SK-N-SH (cell line): ENCODE data around the gene NCAPG. TPM values are rescaled to one million over a fixed set of nuclear protein-coding genes. Genes with fewer than 3 reads are reported as not detected.

Experiments
- CTCF ChIA-PET: fragments of 300-600, 350-600 bp; formaldehyde crosslinking; extraction: SDS; loops from one replicate; lab custom pipeline; 2021; lab: Yijun Ruan, JAX
- POLR2A ChIA-PET: fragments of 350-600 bp; sonication (Branson Sonifier 250); formaldehyde crosslinking; extraction: SDS; loops from one replicate; lab custom pipeline; 2020; ENCODE audit warnings: antibody characterized with exemption, inconsistent platforms; lab: Yijun Ruan, JAX
- DNase-seq: peaks from one replicate; pipeline ENCODE4 v3.0.0; 2012
- H2AFZ ChIP-seq: fragments of 200-600 bp; sonication (generic); 2 replicates; pipeline ENCODE4 v1.8.1; 2016; ENCODE audit warnings: antibody characterized with exemption, mild to moderate bottlenecking, low read depth
- H3F3A ChIP-seq: fragments of 200-600 bp; sonication (generic); replicated peaks from 2 replicates; pipeline ENCODE3; 2016; ENCODE audit warnings: antibody characterized with exemption, mild to moderate bottlenecking; ENCODE audit not compliant: insufficient read depth
- H3K27ac ChIP-seq, 2 experiments: fragments of 200-500 bp in 1 of 2; fragments of 200-600 bp in 1 of 2; sonication (Bioruptor generic) in 1 of 2; sonication (generic), shearing (Covaris generic) in 1 of 2; 2 replicates each; pipeline versions ENCODE4 v1.5.1 to v1.6.1; 2014 to 2016; ENCODE audit warnings: low read depth in 2 of 2, inconsistent platforms in 1 of 2, low read length in 1 of 2, mild to moderate bottlenecking in 1 of 2, mixed read lengths in 1 of 2
- H3K27me3 ChIP-seq: fragments of 200-600 bp; sonication (generic), shearing (Covaris generic); 2 replicates; pipeline ENCODE4 v1.6.1; 2016; ENCODE audit warnings: mixed run types; ENCODE audit not compliant: insufficient read depth
- H3K36me3 ChIP-seq, 2 experiments: fragments of 200-500 bp in 1 of 2; fragments of 200-600 bp in 1 of 2; sonication (Bioruptor generic) in 1 of 2; sonication (generic) in 1 of 2; replicated peaks in 1 of 2; 2 replicates each; pipeline versions ENCODE3 to v1.5.1; 2014 to 2016; ENCODE audit warnings: low read length in 1 of 2, mild to moderate bottlenecking in 1 of 2; ENCODE audit not compliant: insufficient read depth in 2 of 2, control insufficient read depth in 1 of 2
- H3K4me1 ChIP-seq, 2 experiments: fragments of 200-500 bp in 1 of 2; fragments of 200-600 bp in 1 of 2; sonication (Bioruptor generic) in 1 of 2; sonication (generic), shearing (Covaris generic) in 1 of 2; 2 replicates each; pipeline versions ENCODE4 v1.5.1 to v1.6.1; 2014 to 2016; ENCODE audit warnings: low read depth in 1 of 2, low read length in 1 of 2, mixed run types in 1 of 2; ENCODE audit not compliant: insufficient read depth in 2 of 2, control insufficient read depth in 1 of 2
- H3K4me2 ChIP-seq: fragments of 200-600 bp; sonication (generic), shearing (Covaris generic); 2 replicates; pipeline ENCODE4 v1.6.1; 2017; ENCODE audit warnings: mixed run types
- H3K4me3 ChIP-seq, 2 experiments: fragments of 200-500 bp in 1 of 2; fragments of 200-600 bp in 1 of 2; sonication (Bioruptor generic) in 1 of 2; sonication (generic), shearing (Covaris generic) in 1 of 2; 2 replicates each; pipeline versions ENCODE4 v1.5.1 to v1.8.1; 2014 to 2016; ENCODE audit warnings: low read depth in 2 of 2, inconsistent platforms in 1 of 2, low read length in 1 of 2, mild to moderate bottlenecking in 1 of 2, mixed read lengths in 1 of 2, moderate library complexity in 1 of 2
- H3K79me2 ChIP-seq: fragments of 200-600 bp; sonication (generic); 2 replicates; pipeline ENCODE4 v1.8.1; 2017; ENCODE audit warnings: mild to moderate bottlenecking; ENCODE audit not compliant: insufficient read depth
- H3K9ac ChIP-seq: fragments of 200-600 bp; sonication (generic); 2 replicates; pipeline ENCODE4 v1.6.1; 2017; ENCODE audit warnings: mixed run types
- H3K9me2 ChIP-seq: fragments of 200-600 bp; sonication (generic); 2 replicates; pipeline ENCODE4 v1.6.1; 2017; ENCODE audit warnings: mixed run types
- H3K9me3 ChIP-seq: fragments of 200-600 bp; sonication (generic); 2 replicates; pipeline ENCODE4 v1.6.1; 2017; ENCODE audit warnings: mixed run types, mild to moderate bottlenecking, moderate library complexity
- H4K20me1 ChIP-seq: fragments of 200-600 bp; sonication (generic); 2 replicates; pipeline ENCODE4 v1.6.1; 2017; ENCODE audit warnings: mild to moderate bottlenecking, mixed run types; ENCODE audit not compliant: insufficient read depth
- ELF1 ChIP-seq: IDR thresholded peaks from 2 replicates; pipeline ENCODE4 v1.4.0; 2012
- EZH2phosphoT487 ChIP-seq: fragments of 200-600 bp; sonication (generic); IDR thresholded peaks from 2 replicates; pipeline ENCODE4 v1.6.1; 2017; ENCODE audit warnings: low read depth, mixed run types, mild to moderate bottlenecking, antibody characterized with exemption, moderate library complexity, borderline replicate concordance
- FOXM1 ChIP-seq: IDR thresholded peaks from 2 replicates; pipeline ENCODE4 v1.4.0; 2012; ENCODE audit warnings: low read depth, mild to moderate bottlenecking
- GABPA ChIP-seq: IDR thresholded peaks from 2 replicates; pipeline ENCODE4 v1.4.0; 2012; ENCODE audit warnings: low read depth, mild to moderate bottlenecking
- GATA2 ChIP-seq: sonication (generic); formaldehyde crosslinking; IDR thresholded peaks from 2 replicates; pipeline ENCODE4 v1.5.0; 2020; ENCODE audit warnings: mild to moderate bottlenecking, missing genetic modification reagents
- JUND ChIP-seq: IDR thresholded peaks from 2 replicates; pipeline ENCODE4 v1.4.0; 2012
- MXI1 ChIP-seq: IDR thresholded peaks from 2 replicates; pipeline ENCODE4 v1.6.1; 2012; ENCODE audit warnings: mild to moderate bottlenecking, low read depth, low read length, improper control_type of control experiment
- NRF1 ChIP-seq: IDR thresholded peaks from 2 replicates; pipeline ENCODE4 v1.6.1; 2012; ENCODE audit warnings: low read depth, mild to moderate bottlenecking, low read length
- SIN3A ChIP-seq: IDR thresholded peaks from 2 replicates; pipeline ENCODE4 v1.6.1; 2012; ENCODE audit warnings: low read depth, mild to moderate bottlenecking, low read length, moderate library complexity, borderline replicate concordance
- SMC3 ChIP-seq: IDR thresholded peaks from 2 replicates; pipeline ENCODE4 v1.6.1; 2012; ENCODE audit warnings: low read depth, low read length, improper control_type of control experiment
- TCF12 ChIP-seq: IDR thresholded peaks from 2 replicates; pipeline ENCODE4 v1.4.0; 2012
- YY1 ChIP-seq: IDR thresholded peaks from 2 replicates; pipeline ENCODE4 v1.4.0; 2012; ENCODE audit warnings: low read depth, mild to moderate bottlenecking
- ZBTB33 ChIP-seq: IDR thresholded peaks from 2 replicates; pipeline ENCODE4 v1.4.0; 2012; ENCODE audit warnings: low read depth, borderline replicate concordance
- WGBS: methylation state at CpG from one replicate; pipeline ENCODE4 v1.1.6; 2017; ENCODE audit warnings: low lambda C conversion rate; 5-methylcytosine and 5-hydroxymethylcytosine counted together
- polyA plus RNA-seq, 3 experiments: library from polyadenylated mRNA; depleted of rRNA; stranded (reverse); fragments of >200 nt; gene quantifications; 2 replicates each; pipeline ENCODE4 v1.2.3, GENCODE V29; 2012
- TF ChIP-seq, protein P1 (sequence below): fragments of 200-600 bp; sonication (generic); IDR thresholded peaks from 2 replicates; pipeline ENCODE4 v1.6.1; 2017; ENCODE audit warnings: antibody characterized with exemption, mild to moderate bottlenecking, moderate library complexity
- TF ChIP-seq, protein P2 (sequence below): fragments of 150-350 bp; IDR thresholded peaks from 2 replicates; pipeline ENCODE4 v1.6.1; 2017; ENCODE audit warnings: antibody characterized with exemption, low read length, low read depth, borderline replicate concordance

NCAPG gene
- polyA plus RNA-seq, 1 of the 3 experiments (the other 2 are of a cell fraction), result 4.8 TPM

DNA sequence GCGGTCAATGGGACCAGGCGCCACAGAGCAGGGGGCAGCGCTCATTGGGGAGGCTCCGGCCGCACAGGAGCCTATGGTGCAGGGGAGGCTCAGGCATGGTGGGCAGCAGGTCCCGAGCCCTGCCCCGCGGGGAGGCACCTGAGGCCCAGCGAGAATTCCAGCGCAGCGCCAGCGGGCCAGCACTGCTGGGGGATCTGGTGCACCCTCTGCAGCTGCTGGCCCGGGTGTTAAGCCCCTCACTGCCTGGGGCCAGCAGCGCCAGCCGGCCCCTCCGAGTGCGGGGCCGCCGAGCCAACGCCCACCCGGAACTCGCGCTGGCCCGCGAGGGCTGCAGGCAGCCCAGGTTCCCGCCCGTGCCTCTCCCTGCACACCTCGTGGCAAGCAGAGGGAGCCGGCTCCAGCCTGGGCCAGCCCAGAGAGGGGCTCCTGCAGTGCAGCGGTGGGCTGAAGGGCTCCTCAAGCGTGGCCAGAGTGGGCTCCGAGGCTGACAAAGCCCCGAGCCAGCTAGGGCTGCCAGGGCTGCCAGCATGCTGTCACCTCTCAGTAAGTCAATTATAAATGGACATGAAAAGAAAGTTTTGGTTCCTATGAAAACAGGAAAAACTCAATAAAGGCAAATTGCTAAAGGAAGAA lies 43.8 kb upstream of the NCAPG start:
- DNase-seq, result no peak
- Histone ChIP-seq H3K27me3 (no peaks in the 10 kb centered on the region), H3F3A (no peaks in the 10 kb centered on the region), H3K9me3 (no peaks in the 10 kb centered on the region), H3K4me2 (no peak overlapping the region), H4K20me1 (no peaks in the 10 kb centered on the region), H3K36me3 (no peaks in the 10 kb centered on the region), H3K4me3 (no peak overlapping the region), H3K27ac (no peak overlapping the region), H2AFZ (no peak overlapping the region), H3K4me1 (peaks cover 0 to 3% of the 10 kb centered on the region in 2 experiments; a peak in 1 of 4 replicates), H3K9ac (no peak overlapping the region), H3K79me2 (no peaks in the 10 kb centered on the region), H3K9me2 (no peaks in the 10 kb centered on the region)
- CTCF ChIA-PET, result no interaction called here
- WGBS, result 30% methylated on average over 5 of the region's 33 CpGs
- TF ChIP-seq NRF1, result no peak
- TF ChIP-seq FOXM1, result no peak
- TF ChIP-seq, protein P1, sequence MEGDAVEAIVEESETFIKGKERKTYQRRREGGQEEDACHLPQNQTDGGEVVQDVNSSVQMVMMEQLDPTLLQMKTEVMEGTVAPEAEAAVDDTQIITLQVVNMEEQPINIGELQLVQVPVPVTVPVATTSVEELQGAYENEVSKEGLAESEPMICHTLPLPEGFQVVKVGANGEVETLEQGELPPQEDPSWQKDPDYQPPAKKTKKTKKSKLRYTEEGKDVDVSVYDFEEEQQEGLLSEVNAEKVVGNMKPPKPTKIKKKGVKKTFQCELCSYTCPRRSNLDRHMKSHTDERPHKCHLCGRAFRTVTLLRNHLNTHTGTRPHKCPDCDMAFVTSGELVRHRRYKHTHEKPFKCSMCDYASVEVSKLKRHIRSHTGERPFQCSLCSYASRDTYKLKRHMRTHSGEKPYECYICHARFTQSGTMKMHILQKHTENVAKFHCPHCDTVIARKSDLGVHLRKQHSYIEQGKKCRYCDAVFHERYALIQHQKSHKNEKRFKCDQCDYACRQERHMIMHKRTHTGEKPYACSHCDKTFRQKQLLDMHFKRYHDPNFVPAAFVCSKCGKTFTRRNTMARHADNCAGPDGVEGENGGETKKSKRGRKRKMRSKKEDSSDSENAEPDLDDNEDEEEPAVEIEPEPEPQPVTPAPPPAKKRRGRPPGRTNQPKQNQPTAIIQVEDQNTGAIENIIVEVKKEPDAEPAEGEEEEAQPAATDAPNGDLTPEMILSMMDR, result no peak
- POLR2A ChIA-PET, result no interaction called here

DNA sequence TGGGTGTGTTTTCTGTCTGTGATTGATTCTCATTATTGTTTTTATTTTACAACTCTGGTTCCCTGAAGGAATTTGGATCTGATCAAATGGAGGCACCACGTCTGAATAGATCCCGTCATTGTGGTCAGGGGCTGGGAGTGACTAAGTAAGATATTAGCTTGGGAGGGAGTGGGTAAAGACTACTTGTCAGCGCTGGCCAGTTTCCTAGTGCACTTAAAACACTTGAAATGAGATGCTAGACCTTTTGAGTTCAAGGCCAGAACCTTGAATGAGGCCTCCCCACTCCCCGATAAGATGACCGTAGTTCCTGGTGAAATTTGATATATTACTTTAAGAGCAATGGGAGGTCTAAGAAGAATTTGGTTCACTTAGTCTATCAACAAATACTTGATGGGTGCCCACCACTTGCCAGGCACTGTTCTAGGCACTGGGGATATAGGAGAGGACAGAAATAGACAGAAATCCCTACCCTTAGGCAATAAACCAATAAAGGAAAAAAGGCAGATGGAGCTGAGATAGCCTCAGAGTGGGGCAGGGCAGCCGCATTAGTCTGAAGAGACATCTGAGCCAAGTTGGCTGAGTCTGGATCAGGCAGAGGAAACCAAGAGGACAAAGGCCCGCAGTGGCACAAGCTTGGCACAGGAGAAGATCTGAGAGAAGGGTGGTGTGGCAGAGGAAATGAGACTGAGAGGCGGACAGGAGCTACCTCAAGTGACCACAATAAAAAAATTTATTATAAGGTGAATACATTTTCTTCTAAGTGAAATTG lies 41.2 kb upstream of the NCAPG start:
- no peaks in the 10 kb centered on the region for H3K79me2 ChIP-seq
- H3K4me1 ChIP-seq, result peaks cover 0 to 3% of the 10 kb centered on the region in 2 experiments; a peak in 1 of 4 replicates
- no peaks in the 10 kb centered on the region for H3K9me3 ChIP-seq
- no peak overlapping the region for H3K9ac ChIP-seq
- H3K27me3 ChIP-seq, result no peaks in the 10 kb centered on the region
- no peaks in the 10 kb centered on the region for H3K9me2 ChIP-seq
- no peaks in the 10 kb centered on the region for H3K36me3 ChIP-seq
- CTCF ChIA-PET, result interaction anchor here (0.8 kb wide), 1 partner anchor 298 kb away, joined by 3 read pairs; no protein-coding TSS in a partner anchor
- 80% methylated on average over 8 of the region's 8 CpGs for WGBS
- H2AFZ ChIP-seq, result no peak overlapping the region
- H3K27ac ChIP-seq, result no peak overlapping the region
- H3K4me3 ChIP-seq, result no peak overlapping the region
- no peaks in the 10 kb centered on the region for H4K20me1 ChIP-seq
- H3F3A ChIP-seq, result no peaks in the 10 kb centered on the region
- DNase-seq, result no peak
- POLR2A ChIA-PET, result no interaction called here
- TF ChIP-seq TCF12 (no peak), EZH2phosphoT487 (no peak), ZBTB33 (no peak), MXI1 (no peak), YY1 (no peak), GABPA (no peak), ELF1 (no peak), NRF1 (no peak), JUND (no peak), SIN3A (no peak), GATA2 (CRISPR knock-in tag) (no peak), SMC3 (no peak)
- TF ChIP-seq, protein P2, sequence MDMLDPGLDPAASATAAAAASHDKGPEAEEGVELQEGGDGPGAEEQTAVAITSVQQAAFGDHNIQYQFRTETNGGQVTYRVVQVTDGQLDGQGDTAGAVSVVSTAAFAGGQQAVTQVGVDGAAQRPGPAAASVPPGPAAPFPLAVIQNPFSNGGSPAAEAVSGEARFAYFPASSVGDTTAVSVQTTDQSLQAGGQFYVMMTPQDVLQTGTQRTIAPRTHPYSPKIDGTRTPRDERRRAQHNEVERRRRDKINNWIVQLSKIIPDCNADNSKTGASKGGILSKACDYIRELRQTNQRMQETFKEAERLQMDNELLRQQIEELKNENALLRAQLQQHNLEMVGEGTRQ, result no peak
- no peak overlapping the region for H3K4me2 ChIP-seq
